GM13976 (cell line): ENCODE measurements around the gene THAP12.

Source experiments
- DNase-seq: peaks from one replicate; pipeline ENCODE4 v3.0.0; 2012; ENCODE audit warnings: low spot score
- CTCF ChIP-seq: IDR thresholded peaks from 2 replicates; pipeline ENCODE4 v1.5.1; 2012; ENCODE audit warnings: borderline replicate concordance, mild to moderate bottlenecking; ENCODE audit not compliant: insufficient read depth; ENCODE audit errors: extremely low read depth, missing control alignments, control extremely low read depth
- in situ Hi-C: fragments of 300-500 bp; cut with MboI; formaldehyde crosslinking; loops from one replicate; pipeline ENCODE4 v1.12.0; 2022; ENCODE audit warnings: low sequenced_read_pairs, mixed read lengths, inconsistent platforms; ENCODE audit not compliant: unreplicated experiment

THAP12 gene

GRCh38 chr11:76334826-76335389, 46.0 kb downstream of the THAP12 start:
- DNase-seq, result no peak
- in situ Hi-C loops, result no loop called here
- no peak for TF ChIP-seq CTCF

DNA sequence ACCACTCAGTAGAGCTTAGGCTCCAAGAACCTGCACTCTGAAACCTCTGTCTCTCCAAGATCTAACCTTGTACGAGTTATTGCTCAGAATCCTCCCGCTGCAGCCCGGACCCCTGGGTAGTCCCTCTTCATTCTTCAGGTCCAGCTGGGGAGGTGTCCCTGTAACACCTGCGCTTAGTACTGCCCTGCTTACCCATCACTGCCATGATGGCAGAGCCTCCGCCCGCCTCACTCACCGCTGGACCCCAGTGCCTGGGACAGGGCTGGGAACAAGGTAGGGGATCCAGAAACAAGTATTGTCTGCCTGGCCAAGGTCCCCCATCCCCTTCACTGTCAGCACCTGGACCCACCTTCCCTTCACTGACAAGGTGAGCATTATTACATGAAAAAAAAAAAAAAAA, 50.3 kb downstream of the THAP12 start:
- in situ Hi-C loops, result no loop called here
- TF ChIP-seq CTCF, result no peak
- DNase-seq, result no peak

DNA sequence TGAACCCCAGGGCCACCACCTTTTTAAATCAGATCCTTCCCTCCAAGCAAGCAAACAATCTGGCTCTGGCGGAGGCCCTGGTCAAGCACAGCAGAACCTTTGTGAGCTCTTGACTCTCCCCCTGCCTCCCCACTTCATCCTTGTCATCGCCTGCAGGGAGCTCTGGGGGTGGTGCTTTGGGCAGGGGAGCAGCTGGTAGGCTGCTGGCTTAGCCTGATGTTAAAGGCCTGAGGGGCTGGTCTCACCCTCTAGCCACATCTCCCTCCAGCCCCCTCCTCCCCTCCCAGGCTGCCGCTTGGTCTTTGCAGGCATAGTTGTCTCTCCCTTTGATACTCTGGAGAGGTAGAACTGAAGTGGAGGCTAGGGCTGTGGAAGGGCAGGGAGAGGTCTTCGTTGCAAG, 50.9 kb downstream of the THAP12 start:
- TF ChIP-seq CTCF, result no peak

GRCh38 chr11:76329084-76329648, 51.8 kb downstream of the THAP12 start:
- DNase-seq, result no peak
- TF ChIP-seq CTCF, result no peak
- in situ Hi-C loops, result no loop called here

More for the DNA sequence above, 50.9 kb downstream of the THAP12 start:
- in situ Hi-C loops, result no loop called here
- no peak for DNase-seq

DNA sequence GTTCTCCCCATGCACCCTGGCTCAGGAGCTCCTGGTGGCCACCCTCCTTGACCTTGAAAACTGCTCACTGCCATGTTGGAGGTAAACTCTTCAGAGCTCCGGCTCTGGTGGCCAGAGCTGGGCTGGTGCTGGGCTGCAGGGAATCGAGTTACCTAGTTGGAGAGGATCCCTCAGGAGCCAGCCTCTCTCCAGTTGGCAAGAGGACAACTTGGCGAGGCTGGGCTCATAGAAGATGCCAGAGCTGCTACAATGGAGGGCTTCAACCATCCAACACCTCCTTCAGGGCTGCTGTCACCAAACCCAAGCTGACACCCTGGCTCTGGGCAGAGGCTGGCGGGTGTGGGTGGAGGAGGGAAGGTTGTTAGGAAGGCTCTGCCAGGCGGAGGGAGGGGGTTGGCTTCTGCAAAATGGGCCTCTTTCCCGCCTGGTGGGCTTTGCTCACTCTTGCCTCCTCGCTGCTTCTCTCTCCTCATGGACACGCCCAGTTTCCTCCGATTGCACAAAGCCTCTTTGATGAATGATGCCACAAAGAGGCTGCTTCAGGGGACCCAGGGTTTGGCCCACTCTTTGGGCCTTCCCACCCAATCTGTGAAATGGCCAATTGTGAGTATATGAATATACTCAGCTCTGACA, 53.1 kb downstream of the THAP12 start:
- no peak for TF ChIP-seq CTCF
- DNase-seq, result no peak
- in situ Hi-C loops, result no loop called here

GRCh38 chr11:76327202-76327601, 53.7 kb downstream of the THAP12 start:
- in situ Hi-C loops, result no loop called here
- TF ChIP-seq CTCF, result no peak
- DNase-seq, result no peak
